NCI-H460 (cell line): ENCODE measurements around the gene AKIRIN1. TPM values are rescaled to one million over a fixed set of nuclear protein-coding genes. Genes with fewer than 3 reads are reported as not detected.
A peak's percentile ranks its signal among the peaks of the same experiment; 100 is the strongest.
"Not testable (repeated sequence)": the region's sequence is repeated elsewhere in the genome, so short reads cannot be mapped to it uniquely, and the experiment has no call there.

ENCODE experiments used
- DNase-seq: peaks from one replicate; pipeline ENCODE4 v3.0.0-alpha.2; 2016; ENCODE audit warnings: low read depth; ENCODE audit errors: extremely low read depth
- total RNA-seq: library from RNA; depleted of rRNA; stranded (reverse); fragments of >200 nt; shearing (Covaris generic); gene quantifications from 2 replicates; pipeline ENCODE4 v1.2.3, GENCODE V29; 2014

AKIRIN1 gene
- total RNA-seq, 1 experiment from 2014 or later: 55.7 TPM

DNA sequence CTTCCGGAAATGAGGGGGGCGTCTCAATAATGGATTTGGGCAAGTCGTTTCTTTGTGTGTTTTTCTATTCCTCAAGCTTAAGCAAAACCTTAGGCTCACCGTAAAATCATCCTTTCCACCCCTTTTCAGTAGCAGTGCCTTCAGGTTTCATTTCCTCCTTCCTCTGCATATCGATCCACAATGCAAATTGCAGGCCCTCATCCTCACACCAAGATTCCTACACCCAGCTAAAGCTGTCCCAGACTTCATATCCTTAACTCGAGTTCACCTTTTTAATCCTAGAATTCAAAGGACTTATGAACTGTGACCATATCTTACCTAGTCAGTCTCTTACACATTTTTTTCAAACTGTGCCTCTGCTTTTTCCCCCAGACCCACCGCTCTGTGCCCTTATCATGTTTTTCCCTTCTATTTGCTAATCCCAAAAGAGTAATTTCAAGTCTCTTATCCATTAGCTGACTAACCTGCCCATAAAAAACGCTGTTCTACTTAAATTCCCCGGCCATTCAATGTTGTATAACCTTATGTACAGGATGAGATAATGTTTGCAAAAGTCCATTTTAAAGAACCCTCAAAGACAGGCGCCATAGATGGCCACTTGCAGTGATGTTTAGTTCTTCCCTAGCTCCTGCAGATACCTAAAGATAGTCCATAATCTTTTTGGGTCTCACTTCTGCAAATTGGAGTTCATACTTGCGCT lies 1.5 kb downstream of the AKIRIN1 start:
- DNase-seq: no peak

DNA sequence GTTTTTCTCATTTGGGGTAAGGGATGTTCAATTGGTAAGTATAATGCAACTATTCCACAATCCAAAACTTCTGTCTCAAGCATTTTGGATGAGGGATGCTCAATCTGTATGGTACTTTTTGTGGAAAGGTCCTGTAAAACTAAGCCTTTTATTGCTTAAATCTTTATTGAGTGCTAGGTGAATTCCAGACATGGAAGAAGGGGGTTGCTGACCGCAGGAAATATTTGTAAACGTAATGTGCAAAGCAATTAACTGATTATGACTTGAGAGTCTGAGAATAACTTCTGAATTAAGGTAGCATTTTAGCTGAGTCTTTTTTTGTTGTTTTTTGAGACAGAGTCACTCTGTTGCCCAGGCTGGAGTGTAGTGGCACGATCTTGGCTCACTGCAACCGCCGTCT lies 3.1 kb downstream of the AKIRIN1 start:
- DNase-seq: no peak

DNA sequence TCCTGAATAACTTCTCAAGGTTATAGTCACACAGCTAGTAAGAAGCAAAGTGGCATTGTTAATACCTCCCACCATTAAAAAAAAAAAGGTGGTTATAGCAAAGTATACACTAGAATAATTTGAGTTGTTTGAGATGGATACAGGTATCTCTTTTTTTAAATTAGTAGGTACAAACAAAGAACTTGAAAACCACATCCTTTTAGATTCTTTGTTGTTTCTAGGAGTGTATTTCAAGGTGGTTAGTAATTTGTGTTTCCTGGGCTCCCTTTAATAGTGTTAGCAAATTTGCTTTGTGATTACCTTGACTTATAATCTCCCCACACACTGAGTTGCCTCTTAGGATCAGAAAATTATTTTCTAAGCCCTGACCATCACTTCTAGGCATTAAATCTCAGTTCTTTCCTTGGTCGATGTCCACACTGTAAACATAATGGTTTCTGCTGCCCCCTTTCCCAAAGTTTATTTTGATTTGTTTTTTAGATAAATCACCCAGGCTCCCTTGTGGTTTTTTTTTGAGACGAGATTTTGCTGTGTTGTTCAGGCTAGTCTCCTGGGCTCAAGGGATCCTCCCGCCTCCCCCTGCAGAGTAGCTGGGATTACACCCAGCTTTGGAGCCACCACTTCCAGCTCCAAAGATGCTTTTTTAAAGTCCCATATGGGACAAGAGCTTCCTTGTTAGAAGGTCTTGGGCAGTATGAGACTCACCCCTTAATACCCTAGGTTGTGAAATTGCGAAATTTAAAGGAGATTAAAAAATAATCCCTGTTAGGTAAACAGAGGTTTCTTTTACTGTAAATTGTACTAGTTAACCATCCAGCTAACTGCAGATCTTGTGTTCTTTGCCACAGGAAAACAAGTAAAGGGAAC lies 6.2 kb downstream of the AKIRIN1 start:
- DNase-seq: no peak

DNA sequence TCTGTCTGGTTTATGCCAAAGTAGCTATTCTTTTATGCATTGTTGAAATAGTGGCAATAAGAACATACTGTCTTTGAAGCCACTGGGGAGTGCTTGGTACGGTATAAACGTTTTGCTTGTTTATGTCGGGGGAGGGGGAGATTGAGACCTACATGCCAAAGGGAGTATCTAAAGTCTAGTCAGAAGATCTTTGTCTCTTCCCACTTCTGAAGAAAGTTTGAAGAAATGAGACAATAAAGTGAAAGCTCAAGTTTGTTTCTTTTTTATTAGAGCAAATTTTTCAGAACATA lies 6.8 kb downstream of the AKIRIN1 start:
- no peak for DNase-seq

- no peak for DNase-seq
These were observed 10.7 kb downstream of the AKIRIN1 start for GRCh38 chr1:39001516-39002421.

DNA sequence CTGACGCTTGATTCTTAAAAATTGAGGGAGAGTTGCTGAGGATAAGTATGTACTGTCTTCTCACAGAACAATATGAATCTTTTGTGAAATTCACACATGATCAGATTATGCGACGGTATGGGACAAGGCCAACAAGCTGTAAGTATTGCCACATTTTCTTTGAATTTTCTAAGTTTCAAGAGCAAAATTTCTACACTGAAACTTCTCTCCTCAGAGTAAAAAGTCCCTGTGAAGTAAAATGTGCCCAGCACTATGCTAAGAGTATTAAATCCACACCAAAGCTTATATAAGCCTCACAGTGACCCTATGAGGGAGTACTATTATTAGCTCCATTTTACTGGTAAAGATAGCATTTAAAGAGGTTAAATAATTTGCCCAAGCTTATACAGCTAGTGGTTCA lies 12.2 kb downstream of the AKIRIN1 start:
- DNase-seq: no peak

- no peak for DNase-seq
These were observed 12.7 kb downstream of the AKIRIN1 start for GRCh38 chr1:39003794-39004193.

DNA sequence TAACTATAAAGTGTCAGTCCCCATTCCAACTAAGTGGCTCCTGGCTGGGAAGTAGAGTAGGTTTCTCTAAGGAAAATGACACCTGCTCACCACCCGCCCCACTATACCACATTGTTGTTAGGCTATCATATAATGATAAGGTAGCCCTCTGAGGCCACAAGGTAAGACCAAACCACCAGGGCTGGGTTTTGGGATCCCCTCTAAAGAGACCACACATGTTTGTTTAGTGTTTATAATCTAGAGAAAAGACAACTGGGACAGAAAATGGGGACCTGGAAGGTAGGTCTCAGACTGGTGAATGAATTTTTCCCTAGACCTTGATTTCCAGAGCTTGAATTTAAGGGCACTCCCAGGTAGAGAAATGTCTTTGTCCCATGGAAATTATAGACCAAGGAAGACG lies 15.2 kb downstream of the AKIRIN1 start:
- DNase-seq: no peak

DNA sequence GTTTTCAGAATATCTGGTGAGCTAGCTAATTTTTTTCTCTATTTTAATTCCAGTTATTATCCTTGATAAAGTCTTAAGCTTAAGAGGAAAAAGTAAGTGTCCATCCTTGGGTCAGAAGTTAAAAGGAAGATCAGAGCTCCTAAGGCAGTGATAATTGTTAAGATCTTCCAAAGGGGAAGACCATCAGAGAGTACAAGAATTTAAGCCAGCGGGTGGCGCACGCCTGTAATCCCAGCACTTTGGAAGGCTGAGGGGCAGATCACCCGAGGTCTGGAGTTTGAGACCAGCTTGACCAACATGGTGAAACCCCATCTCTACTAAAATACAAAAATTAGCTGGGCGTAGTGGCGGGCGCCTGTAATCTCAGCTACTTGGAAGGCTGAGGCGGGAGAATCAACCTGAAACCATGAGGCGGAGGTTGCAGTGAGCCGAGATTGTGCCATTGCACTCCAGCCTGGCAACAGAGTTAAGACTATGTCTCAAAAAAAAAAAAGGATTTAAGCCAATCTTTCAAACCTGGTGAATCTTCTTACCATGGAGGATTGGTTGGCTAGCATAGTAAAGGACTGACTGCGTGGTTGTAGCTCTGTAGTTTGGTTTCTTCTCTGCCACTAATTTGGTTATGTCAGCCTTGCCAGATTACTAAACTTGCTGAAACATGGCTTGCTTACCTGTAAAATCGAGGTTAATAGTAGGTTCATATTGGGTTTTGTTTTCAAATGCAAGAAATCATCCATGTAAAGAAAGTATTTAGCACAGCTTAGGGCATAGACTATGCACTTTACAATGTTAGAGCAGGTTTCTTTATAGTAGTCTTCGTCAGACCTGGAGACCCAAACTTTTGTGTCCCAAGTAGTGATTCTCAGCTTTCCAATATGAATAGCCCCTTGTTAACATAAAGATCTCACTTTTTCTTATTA lies 15.9 kb downstream of the AKIRIN1 start:
- no peak for DNase-seq

DNA sequence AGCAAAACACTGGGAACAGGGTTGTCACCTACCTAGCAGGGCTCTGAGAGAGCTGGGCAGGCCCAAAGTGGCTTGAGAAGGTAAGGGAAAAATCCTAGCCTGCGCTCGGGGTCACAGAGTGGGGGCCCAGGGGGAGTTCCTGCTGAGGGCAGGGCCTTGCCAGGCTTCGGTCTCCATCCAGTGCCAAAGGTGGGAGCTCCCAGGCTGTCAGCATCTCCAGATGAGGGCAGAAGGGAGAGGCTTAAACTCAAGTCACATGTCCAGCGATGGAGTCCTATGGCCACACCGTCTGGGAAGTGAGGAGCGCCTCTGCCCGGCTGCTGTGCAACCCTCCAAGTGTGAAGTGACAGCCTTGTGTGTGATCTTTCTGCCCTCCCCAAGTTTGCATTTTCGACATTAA lies 23.9 kb downstream of the AKIRIN1 start:
- DNase-seq: not testable (repeated sequence)

DNA sequence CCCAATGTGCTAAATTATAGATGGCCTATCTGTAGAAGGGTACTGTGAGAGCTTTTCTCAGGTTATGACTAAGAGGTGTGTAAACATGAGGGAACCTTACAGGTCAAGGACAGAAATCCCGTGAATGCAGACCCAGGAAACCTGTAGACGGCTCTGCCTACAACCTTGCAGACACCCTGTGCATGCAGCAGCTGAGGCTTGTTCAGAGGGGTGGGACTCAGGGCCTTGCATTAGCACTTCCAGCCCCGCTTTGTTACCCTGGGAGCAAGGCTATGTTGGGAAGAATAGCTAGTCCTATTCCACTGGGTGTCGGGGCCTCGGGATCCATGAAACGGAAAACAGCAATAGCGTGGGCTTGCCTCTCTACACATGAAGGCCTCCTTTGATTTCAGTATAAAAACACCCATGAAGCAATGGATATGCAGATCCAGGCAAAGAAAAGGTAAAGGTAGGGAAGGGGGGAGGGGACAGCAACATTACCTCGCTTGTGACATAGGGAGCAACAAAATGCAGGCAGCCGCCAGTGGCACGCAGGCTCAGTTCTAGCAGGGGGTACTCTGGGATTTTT lies 25.6 kb downstream of the AKIRIN1 start:
- no peak for DNase-seq

DNA sequence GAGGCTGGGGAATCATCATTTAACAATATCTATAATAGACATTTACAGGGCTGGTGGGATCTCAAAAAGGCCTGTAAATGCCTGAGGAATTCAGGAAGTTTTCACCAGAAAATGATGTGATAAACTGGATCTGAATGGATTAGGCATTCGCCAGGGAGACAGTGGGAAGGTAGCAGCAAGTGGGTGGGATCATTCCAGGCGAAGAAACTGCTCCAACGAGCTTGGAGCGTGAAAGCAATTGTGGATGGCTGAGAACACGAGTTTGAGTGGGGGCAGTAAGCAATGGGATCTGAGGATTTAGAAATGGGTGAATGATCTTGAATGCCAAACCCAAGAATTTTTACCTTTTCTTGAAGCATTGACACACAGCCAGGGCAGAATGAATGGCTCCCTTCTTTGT lies 26.2 kb downstream of the AKIRIN1 start:
- no peak for DNase-seq

GRCh38 chr1:39020494-39020893 lies 29.4 kb downstream of the AKIRIN1 start:
- not testable (repeated sequence) for DNase-seq

DNA sequence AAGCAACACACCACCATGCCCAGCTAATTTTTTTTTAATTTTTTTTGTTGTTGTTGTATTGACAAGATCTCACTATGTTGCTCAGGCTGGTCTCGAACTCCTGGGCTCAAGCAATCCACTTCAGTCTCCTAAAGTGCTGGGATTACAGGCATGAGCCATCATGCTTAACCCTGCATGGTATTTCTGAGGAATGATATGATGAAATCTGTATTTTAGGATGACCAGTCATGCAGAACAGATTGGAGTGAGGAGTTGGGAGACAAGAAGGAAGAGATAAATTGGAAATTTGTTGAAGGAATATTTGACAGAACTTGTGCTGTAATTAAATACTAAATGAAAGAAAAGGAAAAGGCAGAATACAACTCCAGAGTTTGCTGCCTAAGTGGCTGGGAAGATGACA lies 30.4 kb downstream of the AKIRIN1 start:
- DNase-seq: no peak

GRCh38 chr1:39023140-39023539 lies 32.1 kb downstream of the AKIRIN1 start:
- no peak for DNase-seq

DNA sequence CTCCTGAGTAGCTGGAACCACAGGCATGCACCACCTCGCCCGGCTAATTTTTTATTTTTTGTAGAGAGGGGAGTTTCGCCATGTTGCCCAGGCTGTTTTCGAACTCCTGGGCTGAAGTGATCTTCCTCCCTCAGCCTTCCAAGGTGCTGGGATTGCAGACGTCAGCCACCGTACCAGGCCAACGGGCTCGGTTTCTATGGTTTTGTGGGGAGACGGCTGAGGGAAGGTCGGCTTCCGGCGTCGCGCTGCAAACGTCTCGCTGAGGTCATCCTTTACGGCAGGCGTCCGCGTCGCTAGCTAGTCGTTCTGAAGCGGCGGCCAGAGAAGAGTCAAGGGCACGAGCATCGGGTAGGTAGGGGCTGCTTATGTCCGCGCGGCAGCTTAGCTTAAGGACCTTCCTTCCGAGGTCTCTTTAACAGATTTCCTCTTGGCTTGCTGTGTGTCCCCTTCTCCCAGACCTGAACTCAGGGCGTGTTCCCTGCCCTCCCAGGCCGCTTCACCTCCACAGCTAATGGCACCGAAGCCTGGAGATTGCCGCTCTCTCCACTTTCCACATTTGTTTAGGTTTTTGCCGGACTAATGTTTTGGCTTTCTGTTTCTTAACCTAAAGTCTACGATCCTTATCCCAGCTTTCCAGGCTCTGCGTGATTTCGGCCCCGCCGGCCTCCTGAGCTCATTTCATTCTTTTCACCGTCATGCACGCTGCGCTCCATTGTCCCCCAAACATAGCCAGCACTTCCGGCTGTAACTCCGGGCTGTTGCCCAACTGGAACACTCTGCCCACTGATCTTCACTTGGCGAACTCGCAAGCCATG lies 35.2 kb downstream of the AKIRIN1 start, which contains the start of gene NDUFS5:
TSS of gene NDUFS5 (plus strand) at position 300 of the 815 bp plus-strand sequence. CDS start 2,375 bp downstream, outside the sequence.
- peak; percentile 80 for DNase-seq

GRCh38 chr1:39026866-39027507 lies 35.9 kb downstream of the AKIRIN1 start:
- DNase-seq: no peak

- no peak for DNase-seq
These were observed 43.1 kb downstream of the AKIRIN1 start for GRCh38 chr1:39034114-39034654.
